DOHH2 (cell line): ENCODE measurements around the gene STN1.

Source experiments
- H3F3A ChIP-seq: fragments of 200-600 bp; sonication (generic), shearing (Covaris generic); 2 replicates; pipeline ENCODE4 v1.6.0; 2016; ENCODE audit warnings: antibody characterized with exemption, mild to moderate bottlenecking; ENCODE audit not compliant: control insufficient read depth, insufficient read depth
- H3K27ac ChIP-seq: fragments of 200-600 bp; sonication (generic); 2 replicates; pipeline ENCODE4 v1.5.1; 2014; ENCODE audit warnings: low read depth, mild to moderate bottlenecking, low read length, moderate library complexity
- H3K27me3 ChIP-seq: fragments of 200-600 bp; sonication (generic); 2 replicates; pipeline ENCODE4 v1.6.1; 2014; ENCODE audit warnings: mild to moderate bottlenecking, low read length, mixed read lengths; ENCODE audit not compliant: control insufficient read depth
- H3K36me3 ChIP-seq: fragments of 200-600 bp; sonication (generic); 2 replicates; pipeline ENCODE4 v1.6.1; 2014; ENCODE audit warnings: mild to moderate bottlenecking, low read length, moderate library complexity, mixed read lengths; ENCODE audit not compliant: control insufficient read depth
- H3K4me1 ChIP-seq: fragments of 200-600 bp; sonication (generic); 2 replicates; pipeline ENCODE4 v1.6.1; 2014; ENCODE audit warnings: mild to moderate bottlenecking, low read length, mixed read lengths; ENCODE audit not compliant: control insufficient read depth
- H3K4me2 ChIP-seq: fragments of 200-600 bp; sonication (generic); 2 replicates; pipeline ENCODE4 v1.6.0; 2014; ENCODE audit warnings: mild to moderate bottlenecking, low read length, moderate library complexity
- H3K4me3 ChIP-seq: fragments of 200-600 bp; sonication (generic); 2 replicates; pipeline ENCODE4 v1.5.1; 2014; ENCODE audit warnings: mild to moderate bottlenecking, low read length, mixed read lengths
- H3K79me2 ChIP-seq: fragments of 200-600 bp; sonication (generic); 2 replicates; pipeline ENCODE4 v1.6.1; 2014; ENCODE audit warnings: mild to moderate bottlenecking, low read length, mixed read lengths; ENCODE audit not compliant: control insufficient read depth
- H3K9me2 ChIP-seq: fragments of 200-600 bp; sonication (generic); replicated peaks from 2 replicates; pipeline ENCODE4 v1.6.1; 2014; ENCODE audit warnings: mild to moderate bottlenecking, low read length, mixed read lengths; ENCODE audit not compliant: control insufficient read depth
- H3K9me3 ChIP-seq: fragments of 200-600 bp; sonication (generic); 2 replicates; pipeline ENCODE4 v1.6.1; 2014; ENCODE audit warnings: antibody characterized with exemption, low read length, mixed read lengths; ENCODE audit not compliant: control insufficient read depth, insufficient read depth
- H4K20me1 ChIP-seq: fragments of 200-600 bp; sonication (generic); 2 replicates; pipeline ENCODE4 v1.6.0; 2014; ENCODE audit warnings: low read depth, mild to moderate bottlenecking, antibody characterized with exemption, low read length, moderate library complexity; ENCODE audit not compliant: control insufficient read depth, insufficient read depth
- EZH2phosphoT487 ChIP-seq: fragments of 200-600 bp; sonication (generic); IDR thresholded peaks from 2 replicates; pipeline ENCODE4 v1.6.1; 2017; ENCODE audit warnings: borderline replicate concordance, mild to moderate bottlenecking, antibody characterized with exemption, low read length, moderate library complexity, mixed read lengths
- TF ChIP-seq, protein P1 (sequence below): fragments of 200-600 bp; sonication (generic); IDR thresholded peaks from one replicate; pipeline ENCODE4 v1.5.1; 2014; ENCODE audit warnings: antibody characterized with exemption, mild to moderate bottlenecking, low read depth, low read length; ENCODE audit not compliant: poor library complexity, severe bottlenecking

Gene STN1

DNA sequence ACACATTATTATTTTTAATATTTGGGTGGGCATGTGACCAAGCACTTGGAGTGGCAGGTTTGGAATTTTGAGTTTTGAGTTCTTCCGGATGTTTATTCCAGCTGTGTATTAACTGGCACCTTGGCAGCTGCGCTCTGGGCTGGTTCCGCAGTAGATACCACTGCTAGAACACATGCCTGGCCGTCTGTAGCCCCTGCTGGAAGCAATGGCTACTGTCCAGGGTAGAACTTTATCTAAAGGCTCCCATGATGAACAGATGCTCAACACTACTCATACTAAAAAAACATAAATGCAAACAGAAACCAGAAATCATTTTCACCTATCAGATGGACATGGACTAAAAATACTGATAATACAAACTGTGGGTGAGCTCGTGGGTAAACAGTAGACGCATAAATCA lies 43.3 kb downstream of the STN1 start:
- Histone ChIP-seq H3K27ac (no peak overlapping the region), H3K4me3 (no peak overlapping the region), H3K79me2 (no peaks in the 10 kb centered on the region), H3K27me3 (no peaks in the 10 kb centered on the region), H3K9me3 (no peaks in the 10 kb centered on the region), H4K20me1 (no peaks in the 10 kb centered on the region), H3F3A (no peaks in the 10 kb centered on the region), H3K4me2 (no peak overlapping the region), H3K9me2 (no peaks in the 10 kb centered on the region), H3K4me1 (no peaks in the 10 kb centered on the region), H3K36me3 (no peaks in the 10 kb centered on the region)
- TF ChIP-seq, protein P1, sequence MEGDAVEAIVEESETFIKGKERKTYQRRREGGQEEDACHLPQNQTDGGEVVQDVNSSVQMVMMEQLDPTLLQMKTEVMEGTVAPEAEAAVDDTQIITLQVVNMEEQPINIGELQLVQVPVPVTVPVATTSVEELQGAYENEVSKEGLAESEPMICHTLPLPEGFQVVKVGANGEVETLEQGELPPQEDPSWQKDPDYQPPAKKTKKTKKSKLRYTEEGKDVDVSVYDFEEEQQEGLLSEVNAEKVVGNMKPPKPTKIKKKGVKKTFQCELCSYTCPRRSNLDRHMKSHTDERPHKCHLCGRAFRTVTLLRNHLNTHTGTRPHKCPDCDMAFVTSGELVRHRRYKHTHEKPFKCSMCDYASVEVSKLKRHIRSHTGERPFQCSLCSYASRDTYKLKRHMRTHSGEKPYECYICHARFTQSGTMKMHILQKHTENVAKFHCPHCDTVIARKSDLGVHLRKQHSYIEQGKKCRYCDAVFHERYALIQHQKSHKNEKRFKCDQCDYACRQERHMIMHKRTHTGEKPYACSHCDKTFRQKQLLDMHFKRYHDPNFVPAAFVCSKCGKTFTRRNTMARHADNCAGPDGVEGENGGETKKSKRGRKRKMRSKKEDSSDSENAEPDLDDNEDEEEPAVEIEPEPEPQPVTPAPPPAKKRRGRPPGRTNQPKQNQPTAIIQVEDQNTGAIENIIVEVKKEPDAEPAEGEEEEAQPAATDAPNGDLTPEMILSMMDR, result no peak
- TF ChIP-seq EZH2phosphoT487, result no peak

DNA sequence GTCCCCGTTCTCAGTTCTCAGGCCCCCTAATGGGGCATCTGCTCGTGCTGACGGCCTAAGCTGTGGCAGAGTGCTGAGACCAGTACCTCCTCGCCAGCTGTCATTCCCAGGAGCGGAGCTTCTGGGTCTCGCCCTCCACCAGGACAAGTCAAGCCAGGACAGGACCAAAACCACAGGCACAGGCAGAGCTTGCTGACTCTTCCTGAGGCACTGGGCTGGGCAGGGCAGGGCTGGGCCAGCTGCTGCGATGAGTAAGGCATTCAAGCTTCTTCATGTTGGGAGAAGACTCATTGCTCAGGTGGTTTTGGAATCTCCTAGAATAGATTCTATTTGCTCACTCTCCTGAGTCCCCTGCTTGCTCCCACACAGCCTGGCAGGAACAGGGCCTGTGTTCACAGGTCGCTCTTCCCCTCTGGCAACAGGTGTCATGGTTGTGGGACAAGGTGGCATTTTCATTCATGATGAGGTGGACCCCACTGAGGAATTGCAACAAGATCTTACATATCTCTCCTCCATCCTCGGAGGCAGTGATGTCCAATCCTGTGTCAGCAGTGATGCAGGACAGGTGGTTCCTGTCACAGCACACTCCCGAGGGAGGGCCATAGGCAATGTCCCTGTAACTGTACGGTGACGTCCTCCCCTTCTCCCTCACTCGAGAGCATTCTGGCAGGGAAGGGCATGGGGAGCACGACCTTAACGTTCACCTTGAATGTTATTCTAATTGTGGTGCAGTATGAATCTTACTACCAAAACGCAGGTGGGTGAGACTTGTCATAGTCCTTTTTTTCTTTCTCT lies 45.6 kb downstream of the STN1 start:
- Histone ChIP-seq H3K79me2 (no peaks in the 10 kb centered on the region), H3K9me3 (no peaks in the 10 kb centered on the region), H3K27me3 (no peaks in the 10 kb centered on the region), H3K27ac (no peak overlapping the region), H4K20me1 (no peaks in the 10 kb centered on the region), H3K9me2 (no peaks in the 10 kb centered on the region), H3K4me3 (no peak overlapping the region), H3F3A (no peaks in the 10 kb centered on the region), H3K4me1 (no peaks in the 10 kb centered on the region), H3K36me3 (no peaks in the 10 kb centered on the region), H3K4me2 (no peak overlapping the region)
- TF ChIP-seq, protein P1, result no peak
- TF ChIP-seq EZH2phosphoT487, result no peak

- Histone ChIP-seq H3F3A (no peaks in the 10 kb centered on the region), H4K20me1 (no peaks in the 10 kb centered on the region), H3K9me2 (no peaks in the 10 kb centered on the region), H3K27ac (no peak overlapping the region), H3K4me3 (no peak overlapping the region), H3K4me2 (no peak overlapping the region), H3K27me3 (no peaks in the 10 kb centered on the region), H3K4me1 (no peaks in the 10 kb centered on the region), H3K79me2 (no peaks in the 10 kb centered on the region), H3K9me3 (no peaks in the 10 kb centered on the region), H3K36me3 (no peaks in the 10 kb centered on the region)
- TF ChIP-seq, protein P1, result no peak
- no peak for TF ChIP-seq EZH2phosphoT487
These were observed 47.0 kb downstream of the STN1 start for GRCh38 chr10:103871006-103871405.
